MM.1S (cell line): ENCODE results near the gene KRT79.

ENCODE experiments used
- DNase-seq: peaks from one replicate; pipeline ENCODE4 v3.0.0-alpha.2; 2015
- H2AFZ ChIP-seq: fragments of 300-600 bp; sonication (generic); 2 replicates; pipeline ENCODE4 v1.6.0; 2016; ENCODE audit warnings: antibody characterized with exemption, low read length
- H3F3A ChIP-seq: fragments of 300-600 bp; sonication (generic); 2 replicates; pipeline ENCODE4 v1.6.1; 2016; ENCODE audit warnings: mild to moderate bottlenecking, antibody characterized with exemption, low read length, moderate library complexity, mixed read lengths; ENCODE audit not compliant: insufficient read depth
- H3K27ac ChIP-seq: fragments of 300-600 bp; sonication (generic); 2 replicates; pipeline ENCODE4 v1.5.1; 2016; ENCODE audit warnings: mild to moderate bottlenecking, low read length
- H3K27me3 ChIP-seq: fragments of 300-600 bp; sonication (generic); replicated peaks from 2 replicates; pipeline ENCODE4 v1.6.0; 2016; ENCODE audit warnings: low read length; ENCODE audit not compliant: insufficient read depth
- H3K36me3 ChIP-seq: fragments of 300-600 bp; sonication (generic); replicated peaks from 2 replicates; pipeline ENCODE4 v1.6.1; 2016; ENCODE audit warnings: mild to moderate bottlenecking, low read length, mixed read lengths; ENCODE audit not compliant: insufficient read depth
- H3K4me1 ChIP-seq: fragments of 300-600 bp; sonication (generic); 2 replicates; pipeline ENCODE4 v1.6.1; 2016; ENCODE audit warnings: low read length, mixed read lengths
- H3K4me2 ChIP-seq: fragments of 300-600 bp; sonication (generic); 2 replicates; pipeline ENCODE4 v1.6.0; 2016; ENCODE audit warnings: low read depth, low read length
- H3K4me3 ChIP-seq: fragments of 300-600 bp; sonication (generic); 2 replicates; pipeline ENCODE4 v1.5.1; 2016; ENCODE audit warnings: low read length, mixed read lengths
- H3K79me2 ChIP-seq: fragments of 300-600 bp; sonication (generic); 2 replicates; pipeline ENCODE4 v1.6.1; 2016; ENCODE audit warnings: mixed run types, low read length, mixed read lengths
- H3K9ac ChIP-seq: fragments of 300-600 bp; sonication (generic); 2 replicates; pipeline ENCODE4 v1.6.1; 2016; ENCODE audit warnings: low read length, mixed read lengths
- H3K9me2 ChIP-seq: fragments of 300-600 bp; sonication (generic); replicated peaks from 2 replicates; pipeline ENCODE4 v1.6.1; 2016; ENCODE audit warnings: mild to moderate bottlenecking, low read length, mixed read lengths; ENCODE audit not compliant: insufficient read depth
- H3K9me3 ChIP-seq: fragments of 300-600 bp; sonication (generic); replicated peaks from 2 replicates; pipeline ENCODE4 v1.6.1; 2016; ENCODE audit warnings: mild to moderate bottlenecking, low read length, mixed read lengths; ENCODE audit not compliant: insufficient read depth
- H4K20me1 ChIP-seq: fragments of 300-600 bp; sonication (generic); 2 replicates; pipeline ENCODE4 v1.6.1; 2016; ENCODE audit warnings: mild to moderate bottlenecking, low read length, moderate library complexity, mixed read lengths; ENCODE audit not compliant: insufficient read depth
- EZH2 ChIP-seq: fragments of 300-600 bp; sonication (generic); optimal IDR thresholded peaks from 2 replicates; pipeline ENCODE3; 2017; ENCODE audit warnings: low read depth, mild to moderate bottlenecking, antibody characterized with exemption, low read length, mixed read lengths
- EZH2phosphoT487 ChIP-seq: fragments of 300-600 bp; sonication (generic); IDR thresholded peaks from 2 replicates; pipeline ENCODE4 v1.6.1; 2018; ENCODE audit warnings: antibody characterized with exemption, low read length
- TF ChIP-seq, protein P1 (sequence below): fragments of 300-600 bp; sonication (generic); IDR thresholded peaks from 2 replicates; pipeline ENCODE4 v1.5.1; 2016; ENCODE audit warnings: antibody characterized with exemption, low read length, mixed read lengths

The KRT79 gene

DNA sequence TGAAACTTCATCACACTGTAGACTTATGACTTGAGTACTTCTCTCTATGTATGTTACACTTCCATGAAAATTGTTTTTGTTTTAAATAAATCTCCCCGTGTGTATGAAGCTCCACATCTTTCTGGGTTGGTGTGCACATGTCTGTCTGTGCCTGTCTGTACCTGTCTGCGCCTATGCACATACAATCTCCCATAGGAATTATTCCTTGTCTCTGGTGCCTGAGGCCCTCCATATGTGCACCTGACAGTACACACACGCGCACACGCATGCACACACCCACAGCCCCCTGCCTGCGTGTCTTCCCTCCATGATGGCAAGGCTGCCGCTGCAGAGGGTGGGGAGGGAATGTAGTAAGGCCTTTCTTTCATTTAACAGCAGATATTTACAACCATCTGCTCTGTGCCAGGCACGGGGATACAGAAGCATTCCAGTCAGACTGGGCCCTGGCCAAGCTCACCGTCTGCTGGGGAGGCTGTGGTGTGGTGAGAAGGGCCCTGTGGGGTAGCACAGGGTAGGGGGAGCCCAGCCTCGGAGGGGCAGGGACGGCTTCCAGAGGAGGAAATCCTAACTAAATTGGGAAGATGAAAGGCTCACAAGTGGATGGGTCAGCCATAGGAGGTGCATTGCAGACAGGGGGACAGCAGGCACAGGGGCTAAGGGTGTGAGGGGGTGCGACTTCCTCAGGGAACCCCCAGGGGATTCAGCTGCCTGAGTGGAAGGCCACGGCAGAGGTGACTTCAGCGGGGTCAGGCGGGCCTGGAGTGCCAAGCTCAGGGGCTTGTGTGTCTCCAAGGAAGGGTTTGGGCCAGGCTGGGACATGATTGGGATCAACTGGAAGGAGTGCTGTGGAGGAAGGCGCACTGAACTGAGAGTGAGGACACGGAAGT lies 44.6 kb upstream of the KRT79 start:
- Histone ChIP-seq H3K79me2 (no peaks in the 10 kb centered on the region), H3K9me2 (no peaks in the 10 kb centered on the region), H3K9ac (peak overlapping the region; percentile 42; the same call in 1 of the 2 replicates), H3K4me3 (peak overlapping the region; percentile 56), H3K36me3 (no peaks in the 10 kb centered on the region), H3K4me1 (0 out of 2 replicates have a peak, but pooled peaks cover 5% of the 10 kb centered on the region), H3K4me2 (peak overlapping the region; percentile 88; the same call in 1 of the 2 replicates), H4K20me1 (no peaks in the 10 kb centered on the region), H2AFZ (peak overlapping the region; percentile 84), H3K27ac (no peak overlapping the region), H3K9me3 (no peaks in the 10 kb centered on the region), H3F3A (no peaks in the 10 kb centered on the region), H3K27me3 (no peaks in the 10 kb centered on the region; the same call in 1 of the 2 replicates)
- no peak for DNase-seq
- TF ChIP-seq, protein P1, sequence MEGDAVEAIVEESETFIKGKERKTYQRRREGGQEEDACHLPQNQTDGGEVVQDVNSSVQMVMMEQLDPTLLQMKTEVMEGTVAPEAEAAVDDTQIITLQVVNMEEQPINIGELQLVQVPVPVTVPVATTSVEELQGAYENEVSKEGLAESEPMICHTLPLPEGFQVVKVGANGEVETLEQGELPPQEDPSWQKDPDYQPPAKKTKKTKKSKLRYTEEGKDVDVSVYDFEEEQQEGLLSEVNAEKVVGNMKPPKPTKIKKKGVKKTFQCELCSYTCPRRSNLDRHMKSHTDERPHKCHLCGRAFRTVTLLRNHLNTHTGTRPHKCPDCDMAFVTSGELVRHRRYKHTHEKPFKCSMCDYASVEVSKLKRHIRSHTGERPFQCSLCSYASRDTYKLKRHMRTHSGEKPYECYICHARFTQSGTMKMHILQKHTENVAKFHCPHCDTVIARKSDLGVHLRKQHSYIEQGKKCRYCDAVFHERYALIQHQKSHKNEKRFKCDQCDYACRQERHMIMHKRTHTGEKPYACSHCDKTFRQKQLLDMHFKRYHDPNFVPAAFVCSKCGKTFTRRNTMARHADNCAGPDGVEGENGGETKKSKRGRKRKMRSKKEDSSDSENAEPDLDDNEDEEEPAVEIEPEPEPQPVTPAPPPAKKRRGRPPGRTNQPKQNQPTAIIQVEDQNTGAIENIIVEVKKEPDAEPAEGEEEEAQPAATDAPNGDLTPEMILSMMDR = no peak
- TF ChIP-seq EZH2phosphoT487 = no peak
- TF ChIP-seq EZH2 = no peak

DNA sequence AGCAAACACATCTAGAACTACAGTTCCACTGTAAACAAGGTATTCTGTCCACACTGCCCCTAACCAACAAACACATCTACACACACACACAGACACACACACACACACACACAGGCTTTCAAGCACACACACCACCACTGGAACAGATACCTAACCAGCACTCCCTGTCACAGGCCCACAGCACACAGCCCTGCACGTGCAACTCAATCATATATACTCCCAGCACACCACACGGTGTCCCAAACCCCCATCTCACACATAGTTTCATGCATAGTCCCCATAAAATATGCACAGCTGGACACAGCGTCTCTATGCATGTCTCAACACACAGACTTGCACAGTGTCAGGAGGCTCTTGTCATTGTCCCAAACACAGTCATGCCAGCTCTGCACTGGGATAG lies 43.1 kb upstream of the KRT79 start:
- no peak for DNase-seq
- H2AFZ ChIP-seq = no peak overlapping the region
- H3K9ac ChIP-seq = no peak overlapping the region

GRCh38 chr12:52876372-52876771 lies 42.3 kb upstream of the KRT79 start:
- no peak for TF ChIP-seq EZH2
- no peak for TF ChIP-seq EZH2phosphoT487
- TF ChIP-seq, protein P1 = no peak
- Histone ChIP-seq H3K27me3 (no peaks in the 10 kb centered on the region; the same call in 1 of the 2 replicates), H3K4me3 (no peak overlapping the region), H3K4me1 (0 out of 2 replicates have a peak, but pooled peaks cover 8% of the 10 kb centered on the region), H3K9ac (no peak overlapping the region), H3K27ac (no peak overlapping the region), H3K9me2 (no peaks in the 10 kb centered on the region), H3K79me2 (no peaks in the 10 kb centered on the region), H2AFZ (no peak overlapping the region), H3K36me3 (no peaks in the 10 kb centered on the region), H3F3A (no peaks in the 10 kb centered on the region), H4K20me1 (no peaks in the 10 kb centered on the region), H3K4me2 (no peak overlapping the region), H3K9me3 (no peaks in the 10 kb centered on the region)
- no peak for DNase-seq

More for the DNA sequence above, 43.1 kb upstream of the KRT79 start:
- H3K4me1 ChIP-seq = 0 out of 2 replicates have a peak, but pooled peaks cover 8% of the 10 kb centered on the region
- no peak overlapping the region for H3K4me3 ChIP-seq
- no peaks in the 10 kb centered on the region for H3K9me3 ChIP-seq
- no peaks in the 10 kb centered on the region for H3K36me3 ChIP-seq
- H4K20me1 ChIP-seq = no peaks in the 10 kb centered on the region
- TF ChIP-seq EZH2phosphoT487 = no peak
- no peaks in the 10 kb centered on the region for H3K9me2 ChIP-seq
- H3K27ac ChIP-seq = no peak overlapping the region
- no peaks in the 10 kb centered on the region for H3K79me2 ChIP-seq
- no peaks in the 10 kb centered on the region; the same call in 1 of the 2 replicates for H3K27me3 ChIP-seq
- H3K4me2 ChIP-seq = no peak overlapping the region
- no peaks in the 10 kb centered on the region for H3F3A ChIP-seq
